ENCODE measurements around the gene NKG7. TPM values are rescaled to one million over a fixed set of nuclear protein-coding genes. Genes with fewer than 3 reads are reported as not detected.
"Not testable (repeated sequence)": the region's sequence is repeated elsewhere in the genome, so short reads cannot be mapped to it uniquely, and the experiment has no call there.

The NKG7 gene
- 1 to 10 TPM in 2 of 4 donors, not detected in 2; 1.2 to 3.0 TPM for total RNA-seq
- polyA plus RNA-seq = 10 to 100 TPM in 1 of 3 donors, 1 to 10 TPM in 1, not detected in 1; 3.2 to 14.5 TPM

- Histone ChIP-seq H3K27ac (no peak within 1 kb of the TSS), H3K4me3 (no peak within 1 kb of the TSS), H3K27me3 (no peaks in the 10 kb centered on the region), H3K4me1 (peaks cover 0 to 9% (median 6%) of the 10 kb centered on the region in 4 donors), H3K9me3 (no peaks in the 10 kb centered on the region), H3K36me3 (no peaks in the 10 kb centered on the region)
- intact Hi-C loops (cut with DNase I) = no loop called here
- TF ChIP-seq POLR2A (IDR thresholded peaks at IDR 0.05) (no peak), CTCF (IDR thresholded peaks at IDR 0.05) (no peak)
- DNase-seq = no peak
- 38 to 53% methylated on average over 9 of the region's 9 CpGs for WGBS, 2 donors
Measured at GRCh38 chr19:51372649-51373504, at the start of gene NKG7. TSS of gene NKG7 (minus strand) at chr19:51372654. CDS start at chr19:51372535, 119 bp downstream.

- Histone ChIP-seq H3K4me3 (no peak overlapping the region), H3K27ac (no peak overlapping the region), H3K27me3 (peaks cover 5 to 46% (median 11%) of the 10 kb centered on the region in 3 donors), H3K4me1 (no peaks in the 10 kb centered on the region), H3K9me3 (no peaks in the 10 kb centered on the region), H3K36me3 (no peaks in the 10 kb centered on the region)
- peak; percentile 52 to 88 (median 71) for TF ChIP-seq CTCF (IDR thresholded peaks at IDR 0.05)
- no peak for TF ChIP-seq EP300 (IDR thresholded peaks at IDR 0.05)
- intact Hi-C loops (cut with DNase I) = no loop called here
- peak; percentile 73 for DNase-seq
- WGBS, 2 donors = 9 to 11% methylated on average over 19 of the region's 19 CpGs
Measured at GRCh38 chr19:51422053-51422448, 49.6 kb upstream of the NKG7 start.

GRCh38 chr19:51421229-51422052 lies 49.0 kb upstream of the NKG7 start:
- no peaks in the 10 kb centered on the region for H3K36me3 ChIP-seq
- 9 to 25% methylated on average over 39 of the region's 39 CpGs for WGBS, 2 donors
- H3K4me3 ChIP-seq = no peak overlapping the region
- no peaks in the 10 kb centered on the region for H3K9me3 ChIP-seq
- no peaks in the 10 kb centered on the region for H3K4me1 ChIP-seq
- no peak overlapping the region for H3K27ac ChIP-seq
- TF ChIP-seq EP300 (IDR thresholded peaks at IDR 0.05) = no peak
- no peak for TF ChIP-seq POLR2A (IDR thresholded peaks at IDR 0.05)
- no peak for TF ChIP-seq POLR2AphosphoS5 (IDR thresholded peaks at IDR 0.05)
- TF ChIP-seq CTCF (IDR thresholded peaks at IDR 0.05) = no peak
- intact Hi-C loops (cut with DNase I) = no loop called here
- peaks cover 5 to 45% (median 11%) of the 10 kb centered on the region in 3 donors for H3K27me3 ChIP-seq
- no peak for DNase-seq

GRCh38 chr19:51420511-51420910 lies 48.1 kb upstream of the NKG7 start:
- DNase-seq; H3K36me3 ChIP-seq; H3K4me3 ChIP-seq; H3K4me1 ChIP-seq; H3K27ac ChIP-seq; H3K9me3 ChIP-seq; intact Hi-C loops (cut with DNase I): not testable (repeated sequence)
- H3K27me3 ChIP-seq = peaks cover 5 to 44% (median 11%) of the 10 kb centered on the region in 3 donors
- WGBS, 2 donors = 88 to 89% methylated on average over 11 of the region's 11 CpGs

- Histone ChIP-seq H3K4me3 (no peak overlapping the region), H3K36me3 (no peaks in the 10 kb centered on the region), H3K4me1 (no peaks in the 10 kb centered on the region), H3K9me3 (no peaks in the 10 kb centered on the region), H3K27me3 (peaks cover 5 to 49% (median 11%) of the 10 kb centered on the region in 3 donors), H3K27ac (no peak overlapping the region)
- no peak for DNase-seq
- WGBS, 2 donors = 80 to 90% methylated on average over 2 of the region's 2 CpGs
- TF ChIP-seq POLR2A (IDR thresholded peaks at IDR 0.05) (no peak), POLR2AphosphoS5 (IDR thresholded peaks at IDR 0.05) (no peak), CTCF (IDR thresholded peaks at IDR 0.05) (no peak), EP300 (IDR thresholded peaks at IDR 0.05) (no peak)
- intact Hi-C loops (cut with DNase I) = no loop called here
Measured at GRCh38 chr19:51418707-51419106, 46.3 kb upstream of the NKG7 start.
